ENCODE results near the gene CXCL1.

CXCL1 gene

GRCh38 chr4:73853246-73853704 lies 15.9 kb upstream of the CXCL1 start, which contains the start of gene PF4V1:
Gene PF4V1, plus strand, starts transcription at chr4:73853296. Its CDS starts 67 bp downstream, at chr4:73853363.
- TF ChIP-seq CTCF (conservative IDR thresholded peaks at IDR 0.05) = peak; percentile 71
- H3K27ac ChIP-seq = peak within 1 kb of the TSS; percentile 17; the same call in 1 of the 2 replicates

- peak overlapping the region; percentile 17; the same call in 1 of the 2 replicates for H3K27ac ChIP-seq
- no peak for TF ChIP-seq CTCF (conservative IDR thresholded peaks at IDR 0.05)
Observed at GRCh38 chr4:73853718-73854473, 15.3 kb upstream of the CXCL1 start.

DNA sequence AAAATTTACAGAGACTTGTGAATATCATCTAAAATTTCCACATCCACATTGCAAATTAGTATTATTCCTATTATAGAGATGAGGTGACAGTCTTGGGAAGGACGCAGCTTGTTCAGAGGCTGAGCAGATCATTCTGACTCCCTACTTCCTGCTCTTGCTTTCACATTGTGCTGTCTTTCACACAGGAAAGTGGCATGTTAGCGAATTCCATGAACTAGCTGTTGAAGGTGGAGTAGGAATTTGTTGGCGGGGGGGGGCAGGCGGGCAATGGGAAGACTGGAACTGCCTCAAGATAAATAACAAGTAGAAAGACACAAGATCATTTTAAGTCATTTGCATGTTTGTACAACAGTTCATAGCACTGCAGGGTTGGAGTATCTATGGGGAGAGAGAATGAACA lies 13.8 kb upstream of the CXCL1 start:
- H3K27ac ChIP-seq = no peak overlapping the region
- no peak for TF ChIP-seq CTCF (conservative IDR thresholded peaks at IDR 0.05)

DNA sequence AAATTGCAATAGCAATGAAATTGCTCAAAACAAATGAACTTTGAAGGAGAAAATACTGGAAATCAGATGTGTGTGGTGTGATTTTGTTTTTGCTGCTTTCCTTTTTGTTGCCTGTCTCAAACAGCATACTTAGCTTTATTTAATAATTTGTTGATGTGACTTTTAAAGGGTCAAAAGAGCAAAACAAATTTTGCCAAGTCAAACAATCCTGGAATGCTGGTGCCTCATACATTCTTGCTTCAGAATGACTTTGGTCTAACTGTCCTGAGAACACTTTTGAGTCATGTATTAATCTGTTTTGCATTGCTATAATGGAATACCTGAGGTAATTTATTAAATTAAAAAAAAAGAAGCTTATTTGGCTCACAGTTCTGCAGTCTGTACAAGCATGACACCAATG lies 12.7 kb upstream of the CXCL1 start:
- H3K27ac ChIP-seq = no peak overlapping the region
- no peak for TF ChIP-seq CTCF (conservative IDR thresholded peaks at IDR 0.05)

DNA sequence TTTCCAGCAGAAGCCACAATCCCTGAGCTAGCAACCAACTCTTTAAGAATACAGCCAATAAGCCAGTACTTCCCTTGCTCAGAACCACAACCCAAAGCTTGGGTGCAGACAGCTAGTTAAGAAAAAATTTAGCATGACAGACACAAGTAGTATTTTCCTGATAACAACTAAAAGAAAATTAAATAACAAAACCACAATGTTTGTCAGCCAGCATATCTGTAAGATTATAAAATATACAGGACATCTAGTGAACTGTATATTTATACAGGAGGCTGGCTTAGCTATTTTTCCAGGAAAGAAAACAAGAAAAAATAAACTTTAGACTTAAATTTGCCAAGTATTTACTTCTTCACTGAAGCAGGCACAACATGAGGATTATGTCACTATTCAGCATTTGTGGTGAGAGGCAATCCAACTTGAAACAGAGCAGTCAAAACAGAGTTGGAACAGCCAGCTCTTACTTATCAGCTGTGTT lies 9.5 kb upstream of the CXCL1 start:
- no peak overlapping the region for H3K27ac ChIP-seq
- TF ChIP-seq CTCF (conservative IDR thresholded peaks at IDR 0.05) = no peak

DNA sequence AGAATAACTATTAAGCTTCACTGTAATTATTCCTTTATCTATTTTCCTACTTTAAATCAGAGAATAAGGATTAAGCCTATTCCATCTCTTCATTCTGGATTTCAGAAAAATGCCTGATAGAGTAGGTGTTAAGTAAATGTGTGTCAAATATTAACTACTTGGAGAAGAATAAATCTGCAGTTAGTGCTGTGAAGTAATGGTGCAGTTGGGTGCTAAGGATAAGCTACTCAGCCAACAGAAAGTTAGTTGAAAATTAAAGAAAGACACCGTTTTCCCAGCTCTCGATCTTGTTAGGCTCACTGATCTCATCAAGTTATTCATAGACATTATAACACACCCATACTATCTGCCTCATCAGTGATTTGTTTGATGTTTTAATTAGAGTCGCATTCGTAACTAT lies 9.0 kb upstream of the CXCL1 start:
- H3K27ac ChIP-seq = no peak overlapping the region
- no peak for TF ChIP-seq CTCF (conservative IDR thresholded peaks at IDR 0.05)

DNA sequence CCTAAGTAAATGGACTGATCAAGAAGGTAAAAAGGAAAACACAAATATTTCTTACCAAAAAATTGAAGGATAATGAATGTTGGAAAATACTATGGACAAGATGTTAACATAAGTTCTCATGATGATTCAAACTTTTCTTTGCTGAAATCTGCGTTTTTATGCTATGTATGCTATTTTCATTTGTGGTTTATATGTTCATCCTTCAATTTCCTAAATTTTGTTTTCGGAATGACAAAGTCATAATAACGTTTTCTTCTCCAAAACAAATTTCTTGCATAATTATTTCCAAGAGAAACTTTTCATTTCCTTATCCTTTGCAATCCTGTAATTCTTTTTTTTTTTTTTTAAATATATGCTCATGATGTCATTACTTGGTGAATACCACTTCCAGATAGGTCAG lies 8.3 kb upstream of the CXCL1 start:
- no peak for TF ChIP-seq CTCF (conservative IDR thresholded peaks at IDR 0.05)
- H3K27ac ChIP-seq = no peak overlapping the region
